Medulla oblongata (tissue), 1 donor: Measurements from ENCODE around the gene EGFL8.

Experiments
- DNase-seq: peaks from one replicate; pipeline ENCODE4 v3.0.0-alpha.2; 2015; ENCODE audit errors: extremely low spot score

EGFL8 gene

GRCh38 chr6:32146687-32147086 lies 17.7 kb upstream of the EGFL8 start:
- DNase-seq = no peak

- no peak for DNase-seq
Observed at GRCh38 chr6:32147401-32148132, 16.8 kb upstream of the EGFL8 start.

DNA sequence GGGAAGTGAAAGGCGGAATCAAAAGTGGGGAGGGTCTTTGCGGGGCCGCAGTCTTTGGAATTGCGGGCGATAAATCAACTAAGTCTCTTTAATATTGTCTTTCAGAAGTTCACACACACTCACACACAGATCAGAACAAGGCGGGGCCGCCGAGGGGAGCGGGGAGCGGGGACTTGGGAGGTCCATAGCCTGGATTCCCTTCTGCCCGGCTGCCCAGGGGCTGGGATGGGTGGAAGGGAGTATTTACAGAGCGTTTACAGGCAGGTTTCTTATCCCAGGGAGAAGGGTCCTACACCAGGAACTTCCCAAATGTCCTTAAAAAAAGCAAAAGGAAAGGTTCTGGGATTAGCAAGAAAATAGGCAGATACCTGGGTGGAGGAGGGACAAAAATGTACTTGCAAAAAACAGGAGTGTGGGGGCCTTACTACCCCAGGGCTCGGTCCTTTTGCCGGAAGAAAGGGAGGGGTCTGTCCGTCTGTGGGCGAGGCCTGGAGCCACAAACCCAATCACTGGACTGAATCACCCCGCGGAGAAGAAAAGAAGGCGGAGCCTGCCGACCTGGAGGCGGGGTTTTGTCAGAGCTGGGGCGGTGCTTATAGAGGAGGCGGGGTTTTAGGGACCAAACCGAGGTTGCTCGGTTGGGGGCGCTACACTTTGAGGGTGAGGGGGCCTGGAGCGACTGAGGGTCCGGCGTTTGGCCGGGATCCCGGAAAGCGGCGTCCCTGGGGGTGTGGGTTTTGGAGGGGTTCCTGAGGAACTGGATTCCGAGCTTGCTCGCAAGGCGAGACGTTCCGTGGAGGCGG lies 15.9 kb upstream of the EGFL8 start:
- peak; percentile 47 for DNase-seq

DNA sequence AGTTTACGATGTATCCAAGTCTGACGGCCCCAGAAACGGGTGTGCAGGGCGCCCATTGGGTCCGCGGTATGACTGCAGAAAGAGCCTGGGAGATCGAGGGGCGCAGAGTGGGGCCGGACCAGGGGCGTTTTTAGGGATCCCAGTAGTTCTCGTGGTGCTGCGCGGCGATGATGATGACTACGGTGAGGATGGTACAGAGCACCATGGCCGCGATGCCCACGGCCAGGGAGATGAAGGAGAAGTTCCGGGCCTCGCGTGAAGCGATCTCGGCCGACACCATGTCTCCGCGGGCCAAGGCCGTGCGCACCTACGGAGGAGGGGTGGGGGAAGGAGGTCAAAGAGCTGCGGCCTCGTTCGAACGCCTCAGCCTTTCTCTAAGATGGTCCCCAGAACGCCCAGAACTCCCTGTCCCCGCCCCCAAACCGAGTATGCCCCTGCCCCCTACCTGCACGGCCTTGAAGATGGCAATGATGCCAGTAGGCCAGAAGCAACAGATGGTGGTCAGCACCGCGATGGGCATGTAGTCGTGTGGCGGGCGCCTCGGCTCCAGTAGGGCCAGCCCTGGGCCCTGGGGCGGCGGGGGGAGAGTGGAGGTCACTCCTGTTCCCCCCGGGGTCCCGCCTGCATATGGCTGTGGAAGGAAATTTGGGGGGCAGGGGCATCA lies 15.2 kb upstream of the EGFL8 start:
- DNase-seq = no peak

- DNase-seq = no peak
Observed at GRCh38 chr6:32149932-32150870, 14.2 kb upstream of the EGFL8 start.

- peak; percentile 23 for DNase-seq
Observed at GRCh38 chr6:32151181-32151862, 13.1 kb upstream of the EGFL8 start.

- DNase-seq = peak; percentile 40
Observed at GRCh38 chr6:32151863-32152768, 12.3 kb upstream of the EGFL8 start, which contains the start of gene PRRT1. TSS of gene PRRT1 (minus strand) at chr6:32151939. CDS start at chr6:32151827, 112 bp downstream.

DNA sequence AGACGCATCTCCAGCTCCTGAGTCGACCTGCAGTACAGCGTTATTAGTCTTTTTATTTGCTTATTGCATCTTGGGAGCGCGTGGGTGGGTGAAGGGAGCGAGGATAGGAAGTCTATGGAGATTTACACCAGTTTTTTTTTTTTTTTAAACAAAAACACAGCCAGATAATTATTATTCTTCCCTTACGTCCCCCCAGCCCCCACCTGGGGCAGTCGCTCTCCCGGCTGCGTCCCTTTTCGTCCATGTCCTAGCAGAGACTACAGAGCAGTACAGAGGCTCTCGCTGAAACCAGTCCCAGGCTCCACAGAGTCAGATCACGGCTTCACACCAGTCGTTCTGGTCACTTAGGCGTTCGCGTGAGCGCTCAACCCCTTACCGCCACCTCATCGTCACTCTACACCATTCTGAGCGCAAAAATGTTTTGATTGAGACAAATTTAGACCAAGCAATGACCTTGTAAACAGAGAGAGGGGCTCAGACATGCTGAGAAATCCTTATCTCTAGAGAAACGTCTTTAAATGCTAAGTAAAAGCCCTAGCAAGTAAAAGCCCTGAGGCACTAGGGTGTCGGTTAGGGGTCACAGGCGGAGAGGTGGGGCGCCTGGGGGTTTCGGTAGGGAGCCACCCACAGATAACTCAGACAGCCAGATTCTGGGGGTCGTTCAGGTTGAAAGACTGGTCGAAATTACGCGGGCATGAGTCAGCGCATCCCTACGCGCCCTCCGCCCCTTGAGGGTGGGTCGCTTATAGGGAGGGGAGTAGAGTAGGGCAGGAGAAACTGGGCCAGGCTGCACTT lies 11.4 kb upstream of the EGFL8 start:
- peak; percentile 48 for DNase-seq

DNA sequence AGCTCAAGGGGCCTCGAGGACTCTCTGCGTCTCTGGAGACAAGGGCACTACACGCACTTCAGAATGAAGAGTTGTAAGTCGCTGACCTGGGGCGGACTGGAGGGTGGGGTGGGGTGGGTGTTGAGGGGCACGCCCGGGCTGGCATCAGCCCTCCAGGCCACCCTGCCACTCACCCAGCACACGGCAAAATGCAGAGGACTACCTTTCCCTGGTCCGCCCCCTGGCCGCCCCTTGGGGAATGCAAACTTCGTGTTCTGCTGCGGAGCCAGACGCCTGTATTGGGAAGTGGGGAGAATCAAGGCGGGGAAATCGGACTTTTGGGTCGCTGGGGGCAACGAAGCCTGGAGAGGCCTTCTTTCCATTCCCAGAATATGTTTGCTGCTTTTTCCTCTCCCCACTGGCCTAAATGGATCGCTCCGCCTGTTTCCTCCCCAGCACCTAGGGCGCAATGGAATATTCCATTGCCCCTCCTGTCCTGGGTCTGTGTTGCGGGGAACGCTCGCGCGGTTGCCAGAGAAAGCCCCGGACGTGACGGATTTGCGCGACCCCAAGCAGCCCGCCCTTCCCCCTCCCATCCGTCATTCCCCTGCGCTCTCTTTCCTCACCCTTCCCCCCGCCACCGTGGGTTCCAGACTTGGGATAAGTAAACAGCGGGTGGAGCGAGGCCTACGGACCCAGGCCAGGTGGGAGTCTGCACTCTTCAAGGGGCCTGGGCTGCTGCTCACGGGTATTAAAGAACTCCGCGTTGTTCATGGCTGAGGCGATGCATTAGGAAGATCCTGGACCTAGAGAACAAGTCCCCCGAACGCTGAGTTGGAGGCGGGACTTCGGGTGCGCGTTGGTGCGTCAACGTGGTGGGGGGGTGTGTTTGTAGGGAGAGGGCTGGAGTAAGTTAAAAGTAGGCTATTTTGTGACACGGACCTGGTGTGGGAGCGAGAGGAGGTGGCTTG lies 10.6 kb upstream of the EGFL8 start, which contains the start of gene PPT2:
Gene PPT2, plus strand, starts transcription at position 578 of the 950 bp plus-strand sequence. CDS start 454 bp downstream, outside the sequence.
- DNase-seq = peak; percentile 93

DNA sequence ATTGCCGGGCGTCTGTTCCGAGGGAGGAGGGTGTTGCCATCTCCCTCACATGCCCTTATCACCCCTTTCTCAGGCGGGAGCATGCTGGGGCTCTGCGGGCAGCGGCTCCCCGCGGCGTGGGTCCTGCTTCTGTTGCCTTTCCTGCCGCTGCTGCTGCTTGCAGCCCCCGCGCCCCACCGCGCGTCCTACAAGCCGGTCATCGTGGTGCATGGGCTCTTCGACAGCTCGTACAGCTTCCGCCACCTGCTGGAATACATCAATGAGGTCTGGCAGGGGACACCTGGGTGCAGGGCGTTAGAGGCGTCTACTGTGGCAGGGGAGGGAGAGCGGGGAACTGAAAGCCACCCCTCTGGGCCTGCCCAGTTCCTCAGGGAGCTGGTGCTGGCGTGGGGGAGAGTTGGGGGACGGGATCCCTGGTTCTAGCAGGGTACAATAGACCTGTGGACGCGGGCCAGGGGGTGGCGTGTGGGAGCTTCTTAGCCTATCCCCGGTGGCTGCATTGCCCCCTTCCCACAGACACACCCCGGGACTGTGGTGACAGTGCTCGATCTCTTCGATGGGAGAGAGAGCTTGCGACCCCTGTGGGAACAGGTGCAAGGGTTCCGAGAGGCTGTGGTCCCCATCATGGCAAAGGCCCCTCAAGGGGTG lies 9.8 kb upstream of the EGFL8 start:
- DNase-seq = peak; percentile 71

DNA sequence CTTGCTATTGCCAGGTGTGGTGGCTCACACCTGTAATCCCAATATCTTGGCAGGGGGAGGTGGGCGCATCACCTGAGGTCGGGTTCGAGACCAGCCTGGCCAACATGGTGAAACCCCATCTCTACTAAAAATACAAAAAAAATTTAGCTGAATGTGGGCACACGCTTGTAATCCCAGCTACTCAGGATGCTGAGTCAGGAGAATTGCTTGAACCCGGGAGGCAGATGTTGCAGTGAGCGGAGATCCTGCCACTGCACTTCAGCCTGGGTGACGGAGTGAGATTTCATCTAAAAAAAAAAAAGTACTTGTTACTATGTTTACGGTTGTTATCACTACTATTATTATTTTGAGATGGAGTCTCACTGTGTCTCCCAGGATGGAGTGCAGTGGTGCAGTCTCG lies 7.5 kb upstream of the EGFL8 start:
- no peak for DNase-seq

- no peak for DNase-seq
Observed at GRCh38 chr6:32158052-32158451, 6.3 kb upstream of the EGFL8 start.

- peak; percentile 28 for DNase-seq
Observed at GRCh38 chr6:32163559-32164258, 686 bp upstream of the EGFL8 start.

DNA sequence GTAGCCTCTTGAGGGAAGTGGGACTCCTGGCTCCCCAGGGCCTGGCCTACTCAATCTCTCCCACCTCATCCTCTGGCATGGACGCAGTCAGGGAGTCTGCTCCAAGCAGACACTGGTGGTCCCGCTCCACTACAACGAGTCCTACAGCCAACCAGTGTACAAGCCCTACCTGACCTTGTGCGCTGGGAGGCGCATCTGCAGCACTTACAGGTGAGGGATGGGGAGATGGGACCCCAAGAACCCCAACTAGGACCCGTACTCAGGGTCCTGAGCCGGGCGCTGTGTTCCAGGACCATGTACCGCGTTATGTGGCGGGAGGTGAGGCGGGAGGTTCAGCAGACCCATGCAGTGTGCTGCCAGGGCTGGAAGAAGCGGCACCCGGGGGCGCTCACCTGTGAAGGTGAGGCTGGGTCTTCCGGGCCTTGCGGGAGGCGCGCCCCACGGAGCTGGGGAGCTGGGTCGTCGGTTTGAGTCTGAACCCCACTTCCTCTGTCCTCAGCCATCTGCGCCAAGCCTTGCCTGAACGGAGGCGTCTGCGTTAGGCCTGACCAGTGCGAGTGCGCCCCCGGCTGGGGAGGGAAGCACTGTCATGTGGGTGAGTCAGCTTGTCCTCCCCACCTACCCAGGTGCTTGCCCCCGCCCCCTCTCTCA lies 2.1 kb downstream of the EGFL8 start:
- no peak for DNase-seq

GRCh38 chr6:32167154-32167760 lies 2.9 kb downstream of the EGFL8 start:
- DNase-seq = no peak
